GM23338 (cell line): ENCODE results near the gene ERC2. TPM values are rescaled to one million over a fixed set of nuclear protein-coding genes. Genes with fewer than 3 reads are reported as not detected.

Experiments
- ATAC-seq: fragments of 200-7000 bp; cut with Tn5 transposase; 3 replicates; pipeline ENCODE4 v1.9.1; 2020
- DNase-seq: peaks from one replicate; pipeline ENCODE4 v3.0.0-alpha.2; 2015; ENCODE audit warnings: low spot score
- H2AFZ ChIP-seq: fragments of 200-600 bp; sonication (generic); 2 replicates; pipeline ENCODE4 v1.8.0; 2016; ENCODE audit warnings: antibody characterized with exemption, mild to moderate bottlenecking, moderate library complexity
- H3F3A ChIP-seq: fragments of 200-600 bp; sonication (generic); replicated peaks from 2 replicates; pipeline ENCODE4 v1.8.0; 2017; ENCODE audit warnings: antibody characterized with exemption, mixed run types, low read depth
- H3K27ac ChIP-seq: fragments of 200-600 bp; sonication (generic); 2 replicates; pipeline ENCODE4 v1.6.1; 2016; ENCODE audit warnings: low read depth
- H3K27me3 ChIP-seq: fragments of 200-600 bp; sonication (generic); 2 replicates; pipeline ENCODE4 v1.8.0; 2016; ENCODE audit warnings: mild to moderate bottlenecking, mixed run types, moderate library complexity; ENCODE audit not compliant: insufficient read depth
- H3K36me3 ChIP-seq: fragments of 200-600 bp; sonication (generic); 2 replicates; pipeline ENCODE4 v1.8.0; 2016; ENCODE audit warnings: mild to moderate bottlenecking; ENCODE audit not compliant: insufficient read depth
- H3K4me1 ChIP-seq: fragments of 200-600 bp; sonication (generic); 2 replicates; pipeline ENCODE4 v1.8.0; 2016; ENCODE audit warnings: mild to moderate bottlenecking, moderate library complexity; ENCODE audit not compliant: insufficient read depth
- H3K4me2 ChIP-seq: fragments of 200-600 bp; sonication (generic); 2 replicates; pipeline ENCODE4 v1.7.1; 2017; ENCODE audit warnings: mixed run types
- H3K4me3 ChIP-seq: fragments of 200-600 bp; sonication (generic); 2 replicates; pipeline ENCODE4 v1.6.1; 2016; ENCODE audit warnings: mixed run types
- H3K79me2 ChIP-seq: fragments of 200-600 bp; sonication (generic); replicated peaks from 2 replicates; pipeline ENCODE4 v1.8.0; 2017; ENCODE audit warnings: mild to moderate bottlenecking; ENCODE audit not compliant: insufficient read depth
- H3K9me2 ChIP-seq: fragments of 200-600 bp; sonication (generic); 2 replicates; pipeline ENCODE4 v1.8.0; 2017; ENCODE audit not compliant: insufficient read depth
- H4K20me1 ChIP-seq: fragments of 200-600 bp; sonication (generic); replicated peaks from 2 replicates; pipeline ENCODE4 v1.8.0; 2017; ENCODE audit warnings: mild to moderate bottlenecking; ENCODE audit not compliant: insufficient read depth
- H3K27ac Mint-ChIP-seq: 2 replicates; pipeline ENCODE4 v1.8.0; 2020; ENCODE audit warnings: inconsistent platforms, mild to moderate bottlenecking, moderate library complexity, mixed read lengths
- H3K27me3 Mint-ChIP-seq: 3 replicates; pipeline ENCODE4 v1.8.0; 2022; ENCODE audit warnings: low read depth, mild to moderate bottlenecking, moderate library complexity, mixed read lengths, inconsistent platforms; ENCODE audit not compliant: insufficient read depth, poor library complexity
- H3K36me3 Mint-ChIP-seq: 3 replicates; pipeline ENCODE4 v1.8.0; 2021; ENCODE audit warnings: low read depth, mild to moderate bottlenecking, inconsistent platforms, moderate library complexity, mixed read lengths
- H3K4me1 Mint-ChIP-seq: 3 replicates; pipeline ENCODE4 v1.8.0; 2020; ENCODE audit warnings: mild to moderate bottlenecking, inconsistent platforms, mixed read lengths
- H3K4me3 Mint-ChIP-seq: 3 replicates; pipeline ENCODE4 v1.8.0; 2021; ENCODE audit warnings: moderate library complexity, mild to moderate bottlenecking, inconsistent platforms, mixed read lengths
- H3K9me3 Mint-ChIP-seq: 3 replicates; pipeline ENCODE4 v1.8.0; 2020; ENCODE audit warnings: moderate library complexity, mild to moderate bottlenecking, inconsistent platforms, mixed read lengths
- CREB1 ChIP-seq: fragments of 250-450 bp; sonication (Bioruptor Pico); IDR thresholded peaks from 2 replicates; pipeline ENCODE4 v1.5.0; 2020; ENCODE audit warnings: low read depth, mild to moderate bottlenecking, moderate library complexity
- EZH2 ChIP-seq: fragments of 200-600 bp; sonication (generic); IDR thresholded peaks from one replicate; pipeline ENCODE4 v1.8.0; 2017; ENCODE audit warnings: antibody characterized with exemption, mild to moderate bottlenecking, low read depth; ENCODE audit not compliant: unreplicated experiment
- JUNB ChIP-seq: IDR thresholded peaks from one replicate; pipeline ENCODE4 v1.6.1; 2016; ENCODE audit warnings: antibody characterized with exemption; ENCODE audit not compliant: unreplicated experiment
- POLR2AphosphoS5 ChIP-seq: IDR thresholded peaks from 2 replicates; pipeline ENCODE4 v1.6.1; 2016; ENCODE audit warnings: antibody characterized with exemption, low read depth
- REST ChIP-seq: IDR thresholded peaks from one replicate; pipeline ENCODE4 v1.6.1; 2018; ENCODE audit warnings: antibody characterized with exemption; ENCODE audit not compliant: unreplicated experiment
- STAT1 ChIP-seq: IDR thresholded peaks from one replicate; pipeline ENCODE4 v1.6.1; 2016; ENCODE audit warnings: antibody characterized with exemption; ENCODE audit not compliant: unreplicated experiment
- ZNF331 ChIP-seq: fragments of 250-450 bp; sonication (Bioruptor Pico); IDR thresholded peaks from 2 replicates; pipeline ENCODE4 v1.5.0; 2020; ENCODE audit warnings: low read depth, mild to moderate bottlenecking, moderate library complexity
- ZNF462 ChIP-seq: fragments of 250-450 bp; sonication (Bioruptor Pico); IDR thresholded peaks from 2 replicates; pipeline ENCODE4 v1.5.0; 2020; ENCODE audit warnings: mild to moderate bottlenecking, moderate library complexity
- polyA plus RNA-seq: library from polyadenylated mRNA; unstranded; fragments of >200 nt; fragmentation: Nextera tagmentation; extraction: Ambion mirVana; gene quantifications from 2 replicates; pipeline ENCODE4 v1.2.1, GENCODE V29; 2016
- total RNA-seq: library from RNA; depleted of rRNA; stranded (reverse); fragments of >200 nt; shearing (Covaris generic); gene quantifications from 2 replicates; pipeline ENCODE4 v1.2.3, GENCODE V29; 2014

ERC2 gene
- total and polyA plus RNA-seq, 2 experiments from 2014 or later, result 11.8 to 13.7 TPM

- TF ChIP-seq ZNF462, result no peak
These were observed 756.6 kb downstream of the ERC2 start (continued) for GRCh38 chr3:55711646-55712045.

- no peak overlapping the region for H3K27ac Mint-ChIP-seq
- Histone ChIP-seq H3K4me1 (no peaks in the 10 kb centered on the region; the same call in 1 of the 2 replicates), H3F3A (no peaks in the 10 kb centered on the region), H3K79me2 (no peaks in the 10 kb centered on the region), H3K36me3 (no peaks in the 10 kb centered on the region), H4K20me1 (no peaks in the 10 kb centered on the region), H2AFZ (no peak overlapping the region), H3K9me2 (no peaks in the 10 kb centered on the region), H3K4me2 (no peak overlapping the region), H3K4me3 (no peak overlapping the region), H3K27me3 (no peaks in the 10 kb centered on the region), H3K27ac (no peak overlapping the region)
- H3K27me3 Mint-ChIP-seq, result no peaks in the 10 kb centered on the region
- ATAC-seq (no peak), DNase-seq (no peak)
- H3K4me1 Mint-ChIP-seq, result peaks cover 2% of the 10 kb centered on the region; the same call in 2 of the 3 replicates
- H3K36me3 Mint-ChIP-seq, result no peaks in the 10 kb centered on the region
- H3K4me3 Mint-ChIP-seq, result no peak overlapping the region
- H3K9me3 Mint-ChIP-seq, result no peaks in the 10 kb centered on the region
- no peak for TF ChIP-seq REST
- no peak for TF ChIP-seq JUNB
- TF ChIP-seq ZNF331 (CRISPR knock-in tag), result no peak
- TF ChIP-seq CREB1 (CRISPR knock-in tag), result no peak
- no peak for TF ChIP-seq POLR2AphosphoS5
- no peak for TF ChIP-seq STAT1
- no peak for TF ChIP-seq EZH2
These were observed 758.8 kb downstream of the ERC2 start for GRCh38 chr3:55709411-55710012.
